Activated CD4-positive, alpha-beta T cell treated with anti-CD3 and anti-CD28 coated beads for 24 hours (primary cell): ENCODE data around the gene GUCY1A1.

Experiments
- DNase-seq, 2 donors: peaks; one replicate each; pipeline ENCODE4 v3.0.0-alpha.2; 2020; ENCODE audit warnings: low read depth in 2 of 2

Gene GUCY1A1

DNA sequence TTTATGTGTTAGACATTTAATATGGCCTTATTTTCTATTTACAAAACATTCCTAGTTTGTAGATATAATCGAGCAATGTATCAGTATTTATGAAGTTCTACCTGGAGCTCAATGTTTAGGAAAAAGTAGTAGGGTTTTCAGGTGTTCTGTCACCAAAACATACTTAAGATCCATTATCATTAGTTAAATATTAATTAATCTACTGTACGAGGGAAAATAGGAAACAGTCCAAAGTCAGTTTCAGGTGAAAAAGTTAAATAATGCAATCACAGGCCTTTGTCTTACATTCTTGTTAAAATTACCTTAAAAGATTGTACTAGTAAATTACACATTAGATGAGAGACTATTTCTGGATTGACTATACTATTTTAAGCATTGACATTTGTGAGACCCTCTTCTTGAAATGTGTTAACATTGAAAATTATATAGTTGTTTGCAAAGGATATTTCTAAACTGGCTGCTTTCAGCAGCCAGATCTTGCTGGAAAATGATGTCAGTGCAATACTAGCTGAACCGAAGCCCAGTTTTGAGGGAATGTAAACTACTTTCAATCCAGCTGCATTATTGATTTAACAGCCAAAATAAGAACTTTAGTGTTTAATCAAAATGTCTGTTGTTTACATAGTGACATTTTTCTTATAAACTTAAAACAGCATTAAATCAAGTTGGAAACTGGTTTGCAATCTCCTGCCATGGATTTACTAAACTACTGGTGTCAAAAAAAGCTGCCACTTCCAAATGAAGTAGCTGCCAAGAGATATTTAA is 111.5 kb downstream of the GUCY1A1 start:
- DNase-seq = no peak

DNA sequence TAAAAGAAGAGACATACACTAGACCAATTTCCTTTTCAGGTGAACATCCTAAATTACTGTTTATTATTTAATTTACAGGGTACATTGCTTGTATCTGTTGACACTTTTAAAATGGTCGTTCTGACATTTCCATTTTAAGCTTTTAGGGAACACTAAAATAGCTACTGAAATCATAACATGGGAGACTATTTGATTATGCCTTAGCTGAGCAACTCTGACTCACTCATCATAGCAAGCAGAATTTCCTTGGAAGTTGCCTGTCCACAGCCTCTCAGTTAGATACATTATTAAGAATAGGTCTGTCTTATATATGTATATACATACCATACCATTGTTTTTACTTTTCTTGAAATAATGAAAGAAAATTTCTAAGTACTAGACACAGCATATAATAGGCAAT is 114.1 kb downstream of the GUCY1A1 start:
- no peak for DNase-seq

- DNase-seq = no peak
Observed at GRCh38 chr4:155781249-155781831, 114.7 kb downstream of the GUCY1A1 start.
